Sigmoid colon (tissue), 4 donors: ENCODE data around the gene MAP2K2.

Experiments used
- CTCF ChIP-seq, 4 experiments: fragments of 450-650 bp in 3 of 4; fragments of 200-600 bp in 1 of 4; IDR thresholded peaks; one replicate each; pipeline ENCODE4 v1.5.1; 2016 to 2019; ENCODE audit warnings: antibody characterized with exemption in 4 of 4, mild to moderate bottlenecking in 3 of 4, moderate library complexity in 2 of 4
- POLR2A ChIP-seq, 2 donors: fragments of 450-650 bp; IDR thresholded peaks; one replicate each; pipeline ENCODE4 v1.6.1; 2016; ENCODE audit warnings: antibody characterized with exemption in 2 of 2, mild to moderate bottlenecking in 2 of 2, moderate library complexity in 2 of 2
- POLR2AphosphoS5 ChIP-seq, 4 donors: sonication (generic); formaldehyde crosslinking; IDR thresholded peaks; one replicate each; pipeline ENCODE4 v1.6.1; 2017; ENCODE audit warnings: antibody characterized with exemption in 4 of 4

- TF ChIP-seq CTCF (IDR thresholded peaks at IDR 0.05) = no peak
- no peak for TF ChIP-seq POLR2A (IDR thresholded peaks at IDR 0.05)
- TF ChIP-seq POLR2AphosphoS5 (IDR thresholded peaks at IDR 0.05) = no peak
These were observed 24.7 kb downstream of the MAP2K2 start for GRCh38 chr19:4099041-4099764.
